ENCODE results near the gene VPS37D. TPM values are rescaled to one million over a fixed set of nuclear protein-coding genes. Genes with fewer than 3 reads are reported as not detected.
"Not testable (repeated sequence)": the region's sequence is repeated elsewhere in the genome, so short reads cannot be mapped to it uniquely, and the experiment has no call there.

VPS37D gene, protein sequence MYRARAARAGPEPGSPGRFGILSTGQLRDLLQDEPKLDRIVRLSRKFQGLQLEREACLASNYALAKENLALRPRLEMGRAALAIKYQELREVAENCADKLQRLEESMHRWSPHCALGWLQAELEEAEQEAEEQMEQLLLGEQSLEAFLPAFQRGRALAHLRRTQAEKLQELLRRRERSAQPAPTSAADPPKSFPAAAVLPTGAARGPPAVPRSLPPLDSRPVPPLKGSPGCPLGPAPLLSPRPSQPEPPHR
- total RNA-seq = 1 to 10 TPM; 1.6 to 2.5 (median 2.1) TPM
- 2.2 TPM for polyA plus RNA-seq
- long read RNA-seq, donor 1, transcript VPS37D-201 (4 exons, 1,624 nt) = major isoform, 5 of 7 reads
- long read RNA-seq, donor 1, partial matches to known transcripts = 1 of 7 reads
- long read RNA-seq, donor 1, other reads (novel, unspliced or antisense) = 1 of 7 reads
- long read RNA-seq, donor 2, transcript VPS37D-201 (4 exons, 1,624 nt) = major isoform, 5 of 6 reads
- long read RNA-seq, donor 2, partial matches to known transcripts = 0 of 6 reads
- long read RNA-seq, donor 2, other reads (novel, unspliced or antisense) = 1 of 6 reads
- long read RNA-seq, donor 3 = 0 reads
- long read RNA-seq, donor 4, transcript VPS37D-201 (4 exons, 1,624 nt) = major isoform, 5 of 5 reads
- long read RNA-seq, donor 4, partial matches to known transcripts = 0 of 5 reads
- long read RNA-seq, donor 4, other reads (novel, unspliced or antisense) = 0 of 5 reads

DNA sequence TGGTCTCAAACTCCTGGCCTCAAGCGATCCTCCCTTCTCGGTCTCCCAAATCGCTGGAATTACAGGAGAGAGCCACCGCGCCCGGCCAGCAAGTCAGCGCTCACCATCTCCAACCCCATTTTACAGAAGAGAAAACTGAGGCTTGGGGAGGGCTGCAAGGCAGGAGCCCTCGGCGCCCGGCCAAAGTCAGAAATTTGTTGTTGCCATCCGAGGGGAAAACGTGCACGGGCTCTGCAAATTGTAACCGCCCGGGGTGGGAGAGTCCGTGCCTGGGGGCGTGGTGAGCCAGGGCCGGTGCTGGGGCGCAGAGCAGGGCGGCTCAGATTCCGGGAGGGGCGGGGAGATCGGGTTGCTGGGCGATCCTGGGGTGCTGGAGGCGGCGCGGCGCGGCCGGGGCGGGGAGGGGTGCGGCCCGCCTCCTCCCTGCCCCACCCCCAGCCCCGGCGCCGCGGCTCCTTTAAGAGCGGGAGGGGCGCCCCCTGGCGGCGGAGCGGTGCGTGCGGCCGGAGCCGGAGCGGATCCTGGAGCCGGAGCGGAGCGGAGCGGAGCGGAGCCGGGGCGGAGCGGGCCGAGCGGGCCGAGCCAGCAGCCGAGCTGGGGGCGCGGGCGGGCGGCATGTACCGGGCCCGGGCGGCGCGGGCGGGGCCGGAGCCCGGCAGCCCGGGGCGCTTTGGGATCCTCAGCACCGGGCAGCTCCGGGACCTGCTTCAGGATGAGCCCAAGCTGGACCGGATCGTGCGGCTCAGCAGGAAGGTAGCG is at the start of gene VPS37D:
Gene VPS37D (plus strand): TSS at position 488 of the 759 bp plus-strand sequence. CDS start 128 bp downstream, at position 616.
- DNase-seq (peak; percentile 91 to 97 (median 97)), ATAC-seq (peak; percentile 96)
- Histone ChIP-seq H3K9me3 (ENCODE audit: control insufficient read depth, low read length) (no peaks in the 10 kb centered on the region), H3K27me3 (ENCODE audit: control insufficient read depth, insufficient read depth) (no peaks in the 10 kb centered on the region), H3K27ac (ENCODE audit: low read length) (no peak within 1 kb of the TSS), H3K4me3 (ENCODE audit: low read length) (peak within 1 kb of the TSS; percentile 96), H3K4me1 (ENCODE audit: control insufficient read depth, insufficient read depth, low read length) (no peaks in the 10 kb centered on the region)
- intact Hi-C loops (cut with DNase I) = loop anchor here in 2 of 4 donors (10.0 kb wide), 2 partner anchors 53 to 63 kb away; no protein-coding TSS in a partner anchor
- WGBS = 3% methylated on average over 78 of the region's 79 CpGs

DNA sequence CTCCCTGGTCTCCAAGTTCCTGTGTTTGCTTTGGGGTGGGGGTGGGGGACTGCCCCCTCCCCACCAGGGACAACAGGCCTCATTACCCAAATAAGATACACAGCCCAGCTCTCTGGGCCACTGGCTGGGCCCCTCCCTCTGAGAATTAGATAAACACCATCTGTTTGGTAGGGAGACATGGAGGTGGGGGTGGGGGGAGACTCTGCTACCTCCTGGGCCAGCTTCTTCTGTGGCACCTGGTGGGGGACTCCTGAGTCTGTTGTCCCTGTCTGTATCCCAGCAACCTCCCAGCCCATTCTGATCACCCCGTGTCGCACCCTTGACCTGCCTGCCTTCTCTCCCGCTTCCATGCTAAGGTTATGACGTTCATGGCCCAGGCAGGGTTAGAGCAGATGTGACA is 49.1 kb upstream of the VPS37D start:
- intact Hi-C loops (cut with DNase I) = loop anchor here in 1 of 4 donors (10.0 kb wide), 1 partner anchor 46 kb away; the partner anchor contains the start of gene VPS37D
- Histone ChIP-seq H3K27ac (ENCODE audit: low read length) (no peak overlapping the region), H3K4me3 (ENCODE audit: low read length) (no peak overlapping the region), H3K9me3 (ENCODE audit: control insufficient read depth, low read length) (no peaks in the 10 kb centered on the region), H3K4me1 (ENCODE audit: control insufficient read depth, insufficient read depth, low read length) (no peaks in the 10 kb centered on the region), H3K27me3 (ENCODE audit: control insufficient read depth, insufficient read depth) (no peaks in the 10 kb centered on the region)
- WGBS = 53% methylated on average over 4 of the region's 4 CpGs
- ATAC-seq (no peak), DNase-seq (no peak)

- H3K4me1 ChIP-seq (ENCODE audit: control insufficient read depth, insufficient read depth, low read length); H3K9me3 ChIP-seq (ENCODE audit: control insufficient read depth, low read length); DNase-seq; ATAC-seq; H3K27me3 ChIP-seq (ENCODE audit: control insufficient read depth, insufficient read depth); H3K27ac ChIP-seq (ENCODE audit: low read length); H3K4me3 ChIP-seq (ENCODE audit: low read length): not testable (repeated sequence)
- intact Hi-C loops (cut with DNase I) = loop anchor here in 1 of 4 donors (10.0 kb wide), 1 partner anchor 45 kb away; the partner anchor contains the start of gene VPS37D
- WGBS = 82% methylated on average over 11 of the region's 11 CpGs
Measured at GRCh38 chr7:73619394-73619793, 48.2 kb upstream of the VPS37D start.

DNA sequence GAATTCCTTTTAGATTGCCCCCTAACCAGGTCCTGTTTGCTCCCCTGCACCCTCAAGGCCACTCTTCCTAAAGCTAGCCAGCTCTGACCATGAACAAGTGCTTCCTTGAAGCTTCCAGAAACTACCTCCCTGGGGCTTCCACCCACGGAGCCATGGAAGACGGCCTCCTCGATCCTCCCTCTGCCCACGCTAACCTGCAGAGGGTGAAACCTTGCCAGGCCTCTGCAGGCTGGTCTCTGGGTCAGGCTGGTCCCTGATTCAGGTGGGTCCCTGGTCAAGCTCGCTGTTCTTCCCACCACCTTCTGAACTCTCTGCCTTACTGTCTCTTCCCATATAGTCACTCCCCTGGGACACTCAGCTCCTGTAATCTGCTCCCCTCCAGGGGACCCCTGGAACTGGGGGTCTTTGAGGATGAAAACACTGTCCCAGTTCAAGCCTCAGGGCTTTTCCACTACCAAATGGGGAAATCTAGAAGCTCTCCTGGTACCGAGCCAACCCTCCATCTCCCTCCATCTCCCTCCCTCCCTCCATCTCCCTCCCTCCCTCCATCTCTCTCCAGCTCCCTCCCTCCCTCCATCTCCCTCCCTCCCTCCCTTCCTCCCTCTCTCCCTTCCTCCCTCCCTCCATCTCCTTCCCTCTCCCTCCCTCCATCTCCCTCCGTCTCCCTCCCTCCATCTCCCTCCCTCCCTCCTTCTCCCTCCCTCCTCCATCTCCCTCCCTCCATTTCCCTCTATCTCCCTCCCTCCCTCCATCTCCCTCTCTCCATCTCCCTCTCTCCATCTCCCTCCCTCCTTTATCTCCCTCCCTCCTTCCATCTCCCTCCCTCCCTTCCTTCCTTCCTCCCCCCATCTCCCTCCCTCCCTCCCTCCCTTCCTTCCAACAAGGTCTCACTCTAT is 46.2 kb upstream of the VPS37D start:
- Histone ChIP-seq H3K4me3 (ENCODE audit: low read length) (no peak overlapping the region), H3K27ac (ENCODE audit: low read length) (no peak overlapping the region), H3K27me3 (ENCODE audit: control insufficient read depth, insufficient read depth) (no peaks in the 10 kb centered on the region), H3K9me3 (ENCODE audit: control insufficient read depth, low read length) (no peaks in the 10 kb centered on the region), H3K4me1 (ENCODE audit: control insufficient read depth, insufficient read depth, low read length) (no peaks in the 10 kb centered on the region)
- WGBS = 51% methylated on average over 7 of the region's 7 CpGs
- no peak for ATAC-seq
- intact Hi-C loops (cut with DNase I) = no loop called here
- no peak for DNase-seq

- H3K4me3 ChIP-seq (ENCODE audit: low read length) = no peak overlapping the region
- intact Hi-C loops (cut with DNase I) = no loop called here
- no peak for ATAC-seq
Measured at GRCh38 chr7:73622527-73622908, 45.1 kb upstream of the VPS37D start.

DNA sequence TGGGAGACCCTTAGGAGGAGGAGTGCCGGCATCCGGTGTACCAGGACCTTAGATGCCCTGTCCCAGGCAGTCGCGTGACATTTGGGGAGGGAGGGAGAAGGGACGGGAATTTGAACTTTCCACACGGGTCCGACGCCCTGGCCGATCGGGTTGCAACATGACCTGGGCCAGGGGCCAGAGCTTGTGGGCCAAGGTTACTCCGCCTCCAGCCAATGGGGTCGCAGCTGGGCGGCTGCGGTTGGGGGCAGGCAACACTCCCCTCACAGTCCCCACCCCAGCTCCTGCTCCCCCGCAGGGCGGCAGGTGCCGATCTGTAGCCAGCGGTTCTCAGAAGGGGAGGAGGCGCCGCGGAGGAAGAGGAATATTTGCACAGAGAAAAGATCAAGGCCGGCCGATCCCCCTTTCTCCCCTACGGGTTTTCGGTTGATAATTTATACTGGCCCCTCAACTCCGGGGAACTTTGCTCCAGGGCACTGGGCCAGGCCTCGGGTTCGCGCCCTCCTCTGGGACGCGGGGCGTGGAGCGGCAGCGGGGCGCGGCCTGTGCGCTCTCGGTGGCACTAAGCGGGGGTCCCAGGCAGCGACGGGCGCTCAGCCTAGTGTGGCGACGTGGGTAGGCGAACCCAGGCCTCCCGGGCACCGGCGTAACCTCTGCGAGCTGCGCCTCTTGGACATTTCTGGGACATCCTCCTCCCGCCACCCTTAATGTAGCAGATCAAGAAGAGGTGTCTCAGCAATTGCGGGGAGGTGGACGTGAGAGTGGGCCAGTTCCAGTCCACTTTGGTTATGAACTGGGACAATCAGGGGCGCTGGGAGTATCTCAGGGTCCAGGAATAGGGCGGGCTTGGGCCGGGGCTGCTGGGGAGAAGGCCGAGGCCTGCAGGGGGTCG is 44.5 kb upstream of the VPS37D start:
- Histone ChIP-seq H3K4me1 (ENCODE audit: control insufficient read depth, insufficient read depth, low read length) (no peaks in the 10 kb centered on the region), H3K4me3 (ENCODE audit: low read length) (peak overlapping the region; percentile 35), H3K27me3 (ENCODE audit: control insufficient read depth, insufficient read depth) (no peaks in the 10 kb centered on the region), H3K27ac (ENCODE audit: low read length) (no peak overlapping the region), H3K9me3 (ENCODE audit: control insufficient read depth, low read length) (no peaks in the 10 kb centered on the region)
- WGBS = 3% methylated on average over 58 of the region's 58 CpGs
- intact Hi-C loops (cut with DNase I) = no loop called here
- ATAC-seq (peak; percentile 54 to 70), DNase-seq (peak; percentile 78 to 85 (median 84))

More at GRCh38 chr7:73622527-73622908, 45.1 kb upstream of the VPS37D start:
- H3K27ac ChIP-seq (ENCODE audit: low read length) = no peak overlapping the region
- H3K9me3 ChIP-seq (ENCODE audit: control insufficient read depth, low read length) = no peaks in the 10 kb centered on the region
- no peaks in the 10 kb centered on the region for H3K27me3 ChIP-seq (ENCODE audit: control insufficient read depth, insufficient read depth)
- 40% methylated on average over 2 of the region's 2 CpGs for WGBS
- H3K4me1 ChIP-seq (ENCODE audit: control insufficient read depth, insufficient read depth, low read length) = no peaks in the 10 kb centered on the region
- DNase-seq = no peak

DNA sequence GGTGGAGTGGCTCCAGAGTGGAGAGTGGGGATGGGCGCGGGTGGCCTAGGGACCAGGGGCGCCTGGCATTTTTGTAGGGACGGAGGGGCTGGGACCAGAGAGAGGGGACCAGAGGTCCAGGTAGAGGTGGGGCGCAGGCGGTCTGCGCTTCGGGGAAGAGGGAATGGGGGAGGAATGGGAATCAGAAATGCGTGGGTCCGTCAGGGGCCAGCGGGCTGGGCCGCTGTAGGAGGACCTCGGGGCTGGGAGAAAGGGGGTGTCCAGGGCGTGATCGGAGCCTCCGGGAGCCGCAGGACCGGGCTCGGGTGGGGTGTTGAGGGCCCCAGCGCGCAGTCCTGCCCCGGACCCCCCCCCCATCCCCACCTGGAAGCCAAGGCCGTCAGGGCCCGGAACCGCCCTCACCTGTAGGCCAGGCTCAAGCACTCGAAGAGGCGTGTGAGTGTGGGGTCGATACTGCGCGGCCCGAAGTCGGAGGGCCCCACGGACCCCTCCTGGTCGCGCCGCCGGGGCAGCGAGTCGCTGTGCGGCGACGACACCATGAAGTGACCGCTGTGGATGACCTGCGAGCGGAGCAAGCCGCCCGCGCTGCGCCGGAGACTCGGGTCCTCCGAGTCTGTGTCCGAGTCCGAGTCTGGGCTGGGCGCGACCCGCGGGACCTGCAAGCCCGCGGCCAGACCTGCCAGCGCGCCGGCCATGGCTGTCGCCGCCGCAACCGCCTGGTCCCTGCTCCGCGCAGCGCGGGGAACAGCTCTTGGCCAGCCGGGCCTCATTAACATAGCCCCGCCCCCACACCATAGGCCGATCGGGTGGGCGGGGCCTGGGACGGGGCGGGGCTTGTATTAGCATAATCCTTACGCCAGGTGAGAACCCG is 43.6 kb upstream of the VPS37D start, which contains the start of gene MLXIPL:
Gene MLXIPL (minus strand): TSS at position 725 of the 871 bp plus-strand sequence. CDS start 30 bp downstream, at position 695.
- DNase-seq (peak; percentile 80 to 92 (median 92)), ATAC-seq (peak; percentile 89 to 91)
- intact Hi-C loops (cut with DNase I) = no loop called here
- no peak within 1 kb of the TSS for H3K27ac ChIP-seq (ENCODE audit: low read length)
- H3K9me3 ChIP-seq (ENCODE audit: control insufficient read depth, low read length) = no peaks in the 10 kb centered on the region
- WGBS = 2% methylated on average over 80 of the region's 80 CpGs
- peak within 1 kb of the TSS; percentile 35 for H3K4me3 ChIP-seq (ENCODE audit: low read length)
- no peaks in the 10 kb centered on the region for H3K27me3 ChIP-seq (ENCODE audit: control insufficient read depth, insufficient read depth)
- no peaks in the 10 kb centered on the region for H3K4me1 ChIP-seq (ENCODE audit: control insufficient read depth, insufficient read depth, low read length)

DNA sequence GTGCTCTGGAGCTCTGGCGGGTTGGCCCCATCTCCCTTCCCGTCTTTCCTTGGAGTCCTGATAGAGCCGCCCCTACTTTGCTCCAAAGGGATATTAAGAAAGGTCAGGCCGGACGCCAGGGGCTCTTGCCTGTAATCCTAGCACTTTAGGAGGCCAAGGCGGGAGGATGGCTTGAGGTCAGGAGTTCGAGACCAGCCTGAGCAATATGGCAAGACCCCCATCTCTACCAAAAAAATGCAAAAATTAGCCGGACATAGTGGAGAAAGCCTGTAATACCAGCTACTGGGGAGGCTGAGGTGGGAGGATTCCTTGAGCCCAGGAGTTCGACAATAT is 43.0 kb upstream of the VPS37D start:
- Histone ChIP-seq H3K4me3 (ENCODE audit: low read length) (peak overlapping the region; percentile 35), H3K27ac (ENCODE audit: low read length) (no peak overlapping the region), H3K9me3 (ENCODE audit: control insufficient read depth, low read length) (no peaks in the 10 kb centered on the region), H3K27me3 (ENCODE audit: control insufficient read depth, insufficient read depth) (no peaks in the 10 kb centered on the region), H3K4me1 (ENCODE audit: control insufficient read depth, insufficient read depth, low read length) (no peaks in the 10 kb centered on the region)
- 41% methylated on average over 9 of the region's 9 CpGs for WGBS
- intact Hi-C loops (cut with DNase I) = no loop called here
- no peak for DNase-seq
- no peak for ATAC-seq

DNA sequence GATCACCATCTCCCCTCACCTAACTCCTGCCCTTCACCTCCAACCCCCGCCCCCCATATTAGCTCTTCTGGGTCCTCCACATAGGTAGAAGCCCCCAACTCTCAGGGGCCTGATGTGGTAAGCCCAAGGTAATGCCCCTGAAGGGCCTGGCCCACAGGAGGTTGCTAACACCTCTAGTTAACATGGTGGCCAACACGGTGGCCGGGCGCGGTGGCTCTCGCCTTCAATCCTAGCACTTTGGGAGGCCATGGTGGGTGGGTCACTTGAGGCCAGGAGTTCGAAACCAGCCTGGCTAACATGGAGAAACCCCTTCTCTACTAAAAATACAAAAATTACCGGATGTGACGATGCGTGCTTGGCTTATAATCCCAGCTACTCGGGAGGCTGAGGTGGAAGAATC is 42.4 kb upstream of the VPS37D start:
- H3K9me3 ChIP-seq (ENCODE audit: control insufficient read depth, low read length) = no peaks in the 10 kb centered on the region
- intact Hi-C loops (cut with DNase I) = no loop called here
- ATAC-seq (no peak), DNase-seq (no peak)
- H3K27me3 ChIP-seq (ENCODE audit: control insufficient read depth, insufficient read depth) = no peaks in the 10 kb centered on the region
- no peak overlapping the region for H3K27ac ChIP-seq (ENCODE audit: low read length)
- H3K4me1 ChIP-seq (ENCODE audit: control insufficient read depth, insufficient read depth, low read length) = no peaks in the 10 kb centered on the region
- 94% methylated on average over 11 of the region's 11 CpGs for WGBS
- H3K4me3 ChIP-seq (ENCODE audit: low read length) = no peak overlapping the region
